ES-I3 (cell line): ENCODE measurements around the gene CAMK1D.

ENCODE experiments used
- H3K36me3 ChIP-seq: 2 replicates; pipeline ENCODE4 v1.6.1; 2013; ENCODE audit warnings: mild to moderate bottlenecking, low read length, control low read depth, moderate library complexity; ENCODE audit not compliant: insufficient read depth
- H3K4me1 ChIP-seq: 2 replicates; pipeline ENCODE4 v1.6.1; 2013; ENCODE audit warnings: mild to moderate bottlenecking, control low read depth, low read length; ENCODE audit not compliant: insufficient read depth
- H3K9ac ChIP-seq: 2 replicates; pipeline ENCODE4 v1.6.1; 2013; ENCODE audit warnings: low read depth, mild to moderate bottlenecking, low read length, moderate library complexity
- H3K9me3 ChIP-seq: 2 replicates; pipeline ENCODE4 v1.6.1; 2013; ENCODE audit warnings: mild to moderate bottlenecking, low read length, moderate library complexity; ENCODE audit not compliant: control insufficient read depth, insufficient read depth

Gene CAMK1D

GRCh38 chr10:12479437-12479844 is 130.1 kb downstream of the CAMK1D start:
- Histone ChIP-seq H3K4me1 (peaks cover 8% of the 10 kb centered on the region; the same call in 1 of the 2 replicates), H3K36me3 (no peaks in the 10 kb centered on the region), H3K9me3 (no peaks in the 10 kb centered on the region; the same call in 1 of the 2 replicates), H3K9ac (no peak overlapping the region)

- Histone ChIP-seq H3K9ac (no peak overlapping the region), H3K4me1 (peaks cover 9% of the 10 kb centered on the region; the same call in 1 of the 2 replicates), H3K9me3 (no peaks in the 10 kb centered on the region; the same call in 1 of the 2 replicates), H3K36me3 (no peaks in the 10 kb centered on the region)
Measured at GRCh38 chr10:12479924-12480323, 130.6 kb downstream of the CAMK1D start.

GRCh38 chr10:12480440-12480839 is 131.1 kb downstream of the CAMK1D start:
- Histone ChIP-seq H3K36me3 (no peaks in the 10 kb centered on the region), H3K9me3 (no peaks in the 10 kb centered on the region; the same call in 1 of the 2 replicates), H3K4me1 (peaks cover 12% of the 10 kb centered on the region; the same call in 1 of the 2 replicates), H3K9ac (no peak overlapping the region)

- Histone ChIP-seq H3K9ac (no peak overlapping the region), H3K36me3 (no peaks in the 10 kb centered on the region), H3K4me1 (peaks cover 12% of the 10 kb centered on the region; the same call in 1 of the 2 replicates), H3K9me3 (no peaks in the 10 kb centered on the region; the same call in 1 of the 2 replicates)
Measured at GRCh38 chr10:12481924-12482323, 132.6 kb downstream of the CAMK1D start.

GRCh38 chr10:12482587-12482986 is 133.2 kb downstream of the CAMK1D start:
- no peak overlapping the region for H3K9ac ChIP-seq
- H3K36me3 ChIP-seq: no peaks in the 10 kb centered on the region
- H3K4me1 ChIP-seq: peaks cover 12% of the 10 kb centered on the region; the same call in 1 of the 2 replicates
- no peaks in the 10 kb centered on the region; the same call in 1 of the 2 replicates for H3K9me3 ChIP-seq

- H3K36me3 ChIP-seq: no peaks in the 10 kb centered on the region
- no peaks in the 10 kb centered on the region; the same call in 1 of the 2 replicates for H3K9me3 ChIP-seq
- H3K4me1 ChIP-seq: peaks cover 12% of the 10 kb centered on the region; the same call in 1 of the 2 replicates
- H3K9ac ChIP-seq: no peak overlapping the region
Measured at GRCh38 chr10:12484002-12484918, 134.9 kb downstream of the CAMK1D start.

- no peaks in the 10 kb centered on the region for H3K36me3 ChIP-seq
- no peaks in the 10 kb centered on the region; the same call in 1 of the 2 replicates for H3K9me3 ChIP-seq
- H3K4me1 ChIP-seq: peaks cover 12% of the 10 kb centered on the region; the same call in 1 of the 2 replicates
- no peak overlapping the region for H3K9ac ChIP-seq
Measured at GRCh38 chr10:12484941-12485805, 135.8 kb downstream of the CAMK1D start.

- H3K4me1 ChIP-seq: 0 out of 2 replicates have a peak, but pooled peaks cover 8% of the 10 kb centered on the region
- no peaks in the 10 kb centered on the region for H3K36me3 ChIP-seq
- no peaks in the 10 kb centered on the region for H3K9me3 ChIP-seq
- H3K9ac ChIP-seq: no peak overlapping the region
Measured at GRCh38 chr10:12487366-12487765, 138.0 kb downstream of the CAMK1D start.

GRCh38 chr10:12488626-12489025 is 139.3 kb downstream of the CAMK1D start:
- no peaks in the 10 kb centered on the region for H3K36me3 ChIP-seq
- H3K4me1 ChIP-seq: 0 out of 2 replicates have a peak, but pooled peaks cover 4% of the 10 kb centered on the region

GRCh38 chr10:12489357-12489756 is 140.0 kb downstream of the CAMK1D start:
- Histone ChIP-seq H3K4me1 (0 out of 2 replicates have a peak, but pooled peaks cover 4% of the 10 kb centered on the region), H3K9me3 (no peaks in the 10 kb centered on the region), H3K36me3 (no peaks in the 10 kb centered on the region), H3K9ac (no peak overlapping the region)

More at GRCh38 chr10:12488626-12489025, 139.3 kb downstream of the CAMK1D start:
- Histone ChIP-seq H3K9me3 (no peaks in the 10 kb centered on the region), H3K9ac (no peak overlapping the region)

GRCh38 chr10:12489806-12490205 is 140.5 kb downstream of the CAMK1D start:
- Histone ChIP-seq H3K9me3 (no peaks in the 10 kb centered on the region), H3K36me3 (no peaks in the 10 kb centered on the region), H3K4me1 (0 out of 2 replicates have a peak, but pooled peaks cover 4% of the 10 kb centered on the region), H3K9ac (no peak overlapping the region)

- Histone ChIP-seq H3K9ac (no peak overlapping the region), H3K4me1 (no peaks in the 10 kb centered on the region), H3K9me3 (no peaks in the 10 kb centered on the region), H3K36me3 (no peaks in the 10 kb centered on the region)
Measured at GRCh38 chr10:12490963-12491362, 141.6 kb downstream of the CAMK1D start.

- Histone ChIP-seq H3K36me3 (no peaks in the 10 kb centered on the region), H3K9me3 (no peaks in the 10 kb centered on the region), H3K4me1 (no peaks in the 10 kb centered on the region), H3K9ac (no peak overlapping the region)
Measured at GRCh38 chr10:12491491-12491890, 142.1 kb downstream of the CAMK1D start.

- H3K36me3 ChIP-seq: no peaks in the 10 kb centered on the region
- no peaks in the 10 kb centered on the region for H3K4me1 ChIP-seq
- H3K9ac ChIP-seq: no peak overlapping the region
- H3K9me3 ChIP-seq: no peaks in the 10 kb centered on the region
Measured at GRCh38 chr10:12492016-12492415, 142.7 kb downstream of the CAMK1D start.
